GM19328 (cell line): Measurements from ENCODE around the gene TULP4.
"Not testable (repeated sequence)": the region's sequence is repeated elsewhere in the genome, so short reads cannot be mapped to it uniquely, and the experiment has no call there.

Experiments used
- ATAC-seq: cut with Tn5 transposase; IDR thresholded peaks from one replicate; pipeline ENCODE4 v1.9.1; 2021; ENCODE audit warnings: mild to moderate bottlenecking, moderate library complexity; ENCODE audit not compliant: unreplicated experiment

TULP4 gene

GRCh38 chr6:158327211-158327610 is 14.9 kb downstream of the TULP4 start:
- no peak for ATAC-seq

GRCh38 chr6:158328952-158329351 is 16.7 kb downstream of the TULP4 start:
- no peak for ATAC-seq

DNA sequence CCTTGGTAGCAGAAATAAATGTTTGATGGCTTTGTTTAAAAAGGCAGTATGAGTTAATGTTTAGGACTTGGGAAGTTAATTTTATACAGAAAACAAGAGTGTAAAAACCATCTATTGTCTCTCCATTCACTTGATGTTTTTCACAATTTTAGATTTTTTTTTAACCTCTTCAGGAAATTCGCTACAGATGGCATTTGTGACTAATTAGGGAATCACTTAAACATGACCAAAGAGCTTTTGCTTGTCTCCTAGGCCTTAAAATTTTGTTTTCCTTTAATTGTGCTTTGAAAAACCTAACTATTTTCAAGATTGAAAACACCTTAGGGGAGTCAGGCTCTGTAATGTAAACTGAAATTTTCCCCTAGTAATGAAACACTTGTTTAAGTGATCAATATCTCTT is 17.3 kb downstream of the TULP4 start:
- no peak for ATAC-seq

GRCh38 chr6:158330016-158330415 is 17.8 kb downstream of the TULP4 start:
- ATAC-seq = no peak

DNA sequence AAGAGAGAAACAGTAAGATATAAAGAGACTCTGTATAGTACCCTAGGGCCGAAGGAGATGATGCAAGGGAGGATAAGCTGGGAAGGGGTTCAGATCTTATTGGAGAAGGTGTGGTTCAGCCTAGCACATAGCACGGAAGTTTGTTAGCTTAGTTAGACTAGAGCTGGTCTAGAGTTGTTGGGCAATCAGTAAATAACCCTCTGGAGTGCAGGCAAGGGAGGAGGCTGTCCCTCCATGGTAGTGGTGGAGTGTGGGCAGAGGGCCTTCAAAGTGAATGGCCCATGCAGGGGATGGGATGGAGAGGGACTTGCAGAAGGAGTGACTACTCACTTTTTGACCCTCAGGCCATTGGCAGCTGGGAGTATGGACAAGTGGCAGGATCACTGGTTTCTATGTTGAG is 20.0 kb downstream of the TULP4 start:
- no peak for ATAC-seq

GRCh38 chr6:158333094-158333493 is 20.8 kb downstream of the TULP4 start:
- no peak for ATAC-seq

- no peak for ATAC-seq
These were observed 22.3 kb downstream of the TULP4 start for GRCh38 chr6:158334534-158334933.

GRCh38 chr6:158337332-158337731 is 25.1 kb downstream of the TULP4 start:
- ATAC-seq = no peak

DNA sequence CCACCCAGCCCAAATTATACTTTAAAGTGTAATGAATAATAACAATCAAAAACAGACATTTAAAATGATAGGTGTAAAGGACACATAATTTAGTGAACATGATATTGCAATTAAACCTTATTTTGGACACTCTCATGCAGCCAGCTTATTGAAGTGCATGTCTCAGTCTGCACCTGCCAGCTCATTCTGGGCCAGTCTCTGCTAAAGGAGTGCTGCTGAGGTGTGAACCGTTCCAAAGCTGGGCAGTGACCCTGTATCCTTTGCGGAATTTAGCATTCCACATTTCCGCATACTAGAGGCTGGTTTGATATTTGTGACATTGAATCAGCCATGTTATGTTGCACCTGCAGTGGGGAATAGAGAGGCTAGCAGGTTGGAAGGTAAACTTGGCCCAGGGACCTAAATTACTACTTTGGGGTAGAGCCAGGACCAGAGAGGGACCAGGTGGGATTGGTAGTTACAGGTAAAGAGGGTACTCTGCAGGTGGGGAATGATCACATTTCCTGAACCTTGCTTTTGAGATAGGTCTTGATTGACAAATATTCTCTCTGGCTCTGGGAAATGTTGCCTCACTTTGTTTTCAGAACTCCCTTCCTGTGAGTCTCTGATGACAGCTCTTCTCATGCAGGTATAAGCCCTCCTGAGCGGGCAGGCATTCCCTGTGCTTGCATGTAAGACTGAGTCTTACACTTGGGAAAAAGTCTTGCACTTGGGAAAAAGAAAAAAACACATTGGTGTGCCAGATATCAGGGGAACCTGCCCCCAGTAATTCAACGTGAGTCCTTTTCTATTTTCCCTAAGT is 26.2 kb downstream of the TULP4 start:
- ATAC-seq = no peak

DNA sequence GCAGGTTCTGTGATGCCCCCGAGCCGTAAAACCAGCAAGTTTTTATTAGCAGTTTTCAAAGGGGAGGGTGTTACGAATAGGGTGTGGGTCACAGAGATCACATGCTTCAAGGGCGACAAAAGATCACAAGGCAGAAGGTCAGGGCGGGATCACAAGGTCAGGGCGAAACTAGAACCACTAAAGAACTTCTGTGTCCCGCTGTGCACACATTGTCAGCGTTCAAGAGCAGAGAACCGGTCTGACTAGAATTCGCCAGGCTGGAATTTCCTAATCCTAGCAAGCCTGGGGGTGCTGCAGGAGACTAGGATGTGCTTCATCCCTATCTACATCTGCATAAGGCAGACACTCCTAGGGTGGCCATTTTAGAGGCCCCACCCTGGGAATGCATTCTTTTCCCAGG is 26.9 kb downstream of the TULP4 start:
- not testable (repeated sequence) for ATAC-seq

DNA sequence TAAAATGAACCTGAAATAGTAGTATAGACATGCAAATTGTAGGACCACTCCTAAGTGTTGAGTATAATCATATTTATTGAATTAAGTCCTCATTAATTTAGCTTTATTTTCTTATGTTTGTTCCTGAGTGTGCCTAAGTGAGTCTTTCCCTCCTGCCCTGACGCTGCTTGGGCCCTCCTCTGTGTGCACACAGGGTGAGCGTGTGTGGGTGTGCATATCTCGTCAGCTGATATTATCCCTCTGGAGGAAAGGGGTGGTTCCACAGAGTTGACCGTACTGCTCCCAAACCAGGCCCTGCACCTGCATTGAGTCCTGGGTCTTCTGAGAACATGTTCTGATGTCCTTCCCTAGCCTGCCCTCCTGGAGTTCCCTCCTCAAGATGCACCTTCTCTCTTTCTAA is 28.0 kb downstream of the TULP4 start:
- no peak for ATAC-seq

DNA sequence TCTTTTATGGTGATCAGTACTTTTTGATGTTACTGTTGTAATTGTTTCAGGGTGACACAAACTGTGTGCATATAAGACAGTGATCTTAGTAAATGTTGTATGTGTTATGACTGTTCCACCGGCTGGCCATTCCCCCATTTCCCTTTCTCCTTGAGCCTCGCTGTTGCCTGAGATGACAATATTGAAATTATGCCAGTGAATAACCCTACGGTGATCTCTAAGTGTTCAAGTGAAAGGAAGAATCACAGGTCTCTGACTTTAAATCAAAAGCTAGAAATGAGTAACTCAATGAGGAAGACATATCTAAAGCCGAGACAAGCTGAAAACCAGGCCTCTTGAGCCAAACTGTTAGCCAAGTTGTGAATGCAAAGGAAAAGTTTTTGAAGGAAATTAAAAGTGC is 32.3 kb downstream of the TULP4 start:
- no peak for ATAC-seq

GRCh38 chr6:158345444-158345843 is 33.2 kb downstream of the TULP4 start:
- not testable (repeated sequence) for ATAC-seq

DNA sequence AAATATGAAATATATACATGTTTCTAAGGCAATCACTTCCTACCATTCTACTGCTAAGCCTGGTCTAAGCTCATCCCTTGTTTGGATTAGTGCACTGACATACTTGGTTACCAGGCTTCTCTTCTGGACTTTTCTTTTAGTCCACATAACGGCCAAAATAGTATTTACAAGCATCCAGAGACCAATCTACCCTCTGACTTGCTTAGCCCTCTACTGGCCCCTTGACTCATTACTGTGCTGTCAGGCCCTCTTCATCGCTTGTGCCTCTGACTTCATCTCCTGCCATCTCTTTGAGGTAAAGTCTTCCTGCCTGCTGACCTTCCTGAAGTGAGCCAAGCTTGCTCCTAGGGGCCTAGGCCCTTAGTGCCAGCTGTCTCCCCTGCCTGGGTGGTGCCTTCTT is 35.1 kb downstream of the TULP4 start:
- ATAC-seq = no peak

DNA sequence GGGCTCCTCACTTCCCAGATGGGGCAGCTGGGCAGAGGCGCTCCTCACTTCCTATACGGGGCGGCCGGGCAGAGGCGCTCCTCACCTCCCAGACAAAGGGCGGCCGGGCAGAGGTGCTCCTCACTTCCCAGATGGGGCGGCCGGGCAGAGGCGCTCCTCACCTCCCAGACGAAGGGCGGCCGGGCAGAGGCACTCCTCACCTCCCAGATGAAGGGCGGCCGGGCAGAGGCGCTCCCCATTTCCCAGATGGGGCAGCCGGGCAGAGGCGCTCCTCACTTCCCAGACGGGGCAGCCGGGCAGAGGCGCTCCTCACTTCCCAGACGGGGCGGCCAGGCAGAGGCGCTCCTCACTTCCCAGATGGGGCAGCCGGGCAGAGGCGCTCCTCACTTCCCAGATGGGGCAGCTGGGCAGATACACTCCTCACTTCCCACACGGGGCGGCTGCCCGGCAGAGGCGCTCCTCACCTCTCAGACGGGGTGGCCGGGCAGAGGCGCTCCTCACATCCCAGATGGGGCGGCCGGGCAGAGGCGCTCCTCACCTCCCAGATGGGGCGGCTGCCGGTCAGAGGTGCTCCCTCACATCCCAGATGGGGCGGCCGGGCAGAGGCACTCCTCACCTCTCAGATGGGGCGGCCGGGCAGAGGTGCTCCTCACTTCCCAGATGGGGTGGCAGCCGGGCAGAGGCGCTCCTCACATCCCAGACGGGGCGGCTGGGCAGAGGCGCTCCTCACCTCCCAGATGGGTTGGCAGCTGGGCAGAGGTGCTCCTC is 36.7 kb downstream of the TULP4 start:
- not testable (repeated sequence) for ATAC-seq

DNA sequence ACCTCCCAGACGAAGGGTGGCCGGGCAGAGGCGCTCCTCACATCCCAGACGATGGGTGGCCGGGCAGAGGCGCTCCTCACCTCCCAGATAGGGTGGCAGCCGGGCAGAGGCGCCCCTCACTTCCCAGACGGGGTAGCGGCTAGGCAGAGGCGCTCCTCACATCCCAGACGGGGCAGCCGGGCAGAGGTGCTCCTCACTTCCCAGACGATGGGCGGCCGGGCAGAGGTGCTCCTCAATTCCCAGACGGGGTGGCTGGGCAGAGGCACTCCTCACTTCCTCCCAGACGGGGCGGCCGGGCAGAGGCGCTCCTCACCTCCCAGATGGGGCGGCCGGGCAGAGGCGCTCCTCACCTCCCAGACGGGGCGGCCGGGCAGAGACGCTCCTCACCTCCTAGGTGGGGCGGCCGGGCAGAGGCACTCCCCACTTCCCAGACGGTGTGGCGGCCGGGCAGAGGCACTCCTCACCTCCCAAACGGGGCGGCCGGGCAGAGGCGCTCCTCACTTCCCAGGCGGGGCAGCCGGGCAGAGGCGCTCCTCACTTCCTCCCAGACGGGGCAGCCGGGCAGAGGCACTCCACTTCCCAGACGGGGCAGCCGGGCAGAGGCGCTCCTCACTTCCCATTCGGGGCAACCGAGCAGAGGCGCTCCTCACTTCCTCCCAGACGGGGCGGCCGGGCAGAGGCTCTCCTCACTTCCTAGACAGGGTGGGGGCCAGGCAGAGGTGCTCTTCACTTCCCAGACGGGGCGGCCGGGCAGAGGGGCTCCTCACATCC is 37.4 kb downstream of the TULP4 start:
- not testable (repeated sequence) for ATAC-seq

DNA sequence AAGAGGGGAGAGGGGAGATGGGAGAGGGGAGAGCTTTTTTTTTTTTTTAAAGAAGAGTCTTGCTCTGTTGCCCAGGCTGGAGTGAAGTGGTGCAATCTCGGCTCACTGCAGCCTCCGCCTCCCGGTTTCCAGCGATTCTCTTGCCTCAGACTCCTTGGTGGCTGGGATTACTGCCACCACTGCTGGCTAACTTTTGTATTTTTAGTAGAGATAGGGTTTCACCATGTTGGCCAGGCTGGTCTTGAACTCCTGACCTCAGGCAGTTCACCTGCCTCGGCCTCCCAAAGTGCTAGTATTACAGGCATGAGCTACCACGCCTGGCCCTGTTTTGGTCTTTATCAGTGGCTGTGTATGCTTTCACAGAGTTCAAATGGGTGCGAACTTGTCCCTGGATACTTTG is 38.5 kb downstream of the TULP4 start:
- not testable (repeated sequence) for ATAC-seq

DNA sequence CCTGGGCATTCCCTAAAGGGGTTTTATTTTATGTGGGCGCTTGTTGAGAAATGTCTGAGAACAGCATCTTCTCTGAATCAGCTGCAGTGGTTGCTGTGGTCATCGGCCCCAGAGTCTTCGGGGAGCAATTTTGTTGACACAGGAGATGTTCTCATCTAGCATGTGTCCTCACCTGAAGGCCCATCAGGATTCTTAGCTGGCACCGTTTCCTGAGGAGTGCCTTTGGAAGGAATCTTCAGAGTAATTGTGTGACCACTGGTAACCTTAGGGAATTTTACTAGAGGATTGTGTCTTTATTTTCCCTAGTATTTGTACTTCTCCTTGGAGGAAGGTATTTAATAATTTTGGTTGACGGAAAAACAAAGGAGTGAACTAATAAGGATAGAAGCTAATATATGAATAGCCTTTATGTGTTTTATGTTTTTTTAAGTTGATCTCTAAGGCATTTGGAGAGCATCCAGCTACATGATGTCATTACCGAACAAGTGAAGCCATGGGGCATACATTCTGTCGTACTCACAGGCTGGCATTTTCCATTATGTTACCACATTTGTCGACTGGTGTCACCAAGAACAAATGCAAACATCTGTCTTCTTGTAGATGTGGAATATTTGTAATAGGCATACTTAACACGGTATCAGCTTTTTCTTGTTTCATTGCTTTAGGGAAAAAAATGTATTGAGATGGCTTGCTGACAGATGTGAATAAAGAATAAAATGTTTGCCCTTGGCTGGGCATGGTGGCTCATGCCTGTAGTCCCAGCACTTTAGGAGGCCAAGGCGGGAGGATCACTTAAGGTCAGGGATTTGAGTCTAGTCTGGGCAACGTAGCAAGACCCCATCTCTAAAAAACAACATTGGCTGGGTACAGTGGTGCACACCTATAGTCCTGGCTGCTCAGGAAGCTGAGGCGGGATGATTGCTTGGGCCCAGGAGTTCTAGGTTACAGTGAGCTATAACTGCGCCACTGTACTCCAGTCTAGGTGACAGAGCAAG is 41.9 kb downstream of the TULP4 start:
- no peak for ATAC-seq

DNA sequence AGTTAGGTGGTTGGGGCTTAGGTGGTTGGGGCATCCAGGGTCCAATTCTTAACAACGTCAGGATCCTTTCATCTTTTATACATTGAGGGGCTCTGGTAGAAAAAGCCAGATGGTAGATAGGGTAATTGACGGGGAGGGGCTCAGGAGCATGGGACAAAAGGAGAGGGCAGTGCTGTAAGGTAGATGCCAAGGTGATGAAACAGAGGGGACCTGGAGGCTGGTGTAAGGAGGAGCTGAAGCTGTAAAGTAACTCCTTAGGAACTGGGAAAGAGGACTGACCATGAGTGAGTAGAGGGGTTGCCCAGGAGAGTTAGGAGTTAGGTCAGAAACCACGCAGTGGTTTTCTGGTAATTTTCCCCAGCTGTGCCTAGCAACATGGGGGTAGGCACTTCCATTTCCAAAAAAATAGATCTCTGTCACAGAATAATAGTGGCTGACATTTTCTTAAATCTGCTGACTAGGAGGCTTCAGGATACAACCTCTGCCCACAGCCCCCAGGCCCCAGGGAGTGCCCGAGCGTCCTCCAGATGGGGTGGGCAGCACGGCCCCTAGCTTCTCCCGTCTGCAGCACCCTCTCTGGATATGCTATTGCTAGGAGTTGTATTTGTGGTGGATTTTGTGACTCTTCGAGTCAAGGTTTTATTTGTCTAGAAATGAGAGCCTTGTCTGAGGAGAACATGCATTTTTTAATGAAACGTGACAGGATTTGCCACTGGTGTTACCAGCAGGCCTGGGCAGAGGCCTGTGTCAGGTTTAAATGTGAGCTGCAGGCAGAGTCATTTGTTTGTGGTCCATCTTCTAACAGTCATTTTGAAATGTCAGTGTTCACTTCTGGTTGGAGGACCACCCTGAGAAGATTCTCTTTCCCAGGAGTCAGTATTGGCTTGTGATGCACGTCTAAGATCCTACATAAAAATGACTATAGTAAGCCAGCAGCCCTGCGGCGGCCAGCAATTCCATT is 44.6 kb downstream of the TULP4 start:
- ATAC-seq = no peak
